ENCODE results near the gene ORC3.

- TF ChIP-seq CTCF (IDR thresholded peaks at IDR 0.05) (no peak), POLR2A (IDR thresholded peaks at IDR 0.05) (peak in 1 of 2 donors; percentile 70)
These were observed 110.7 kb downstream of the ORC3 start for GRCh38 chr6:87700397-87701343.

Data from adrenal gland (tissue), 5 donors.